ENCODE results near the gene SETD4. TPM values are rescaled to one million over a fixed set of nuclear protein-coding genes. Genes with fewer than 3 reads are reported as not detected.

SETD4 gene
- total and polyA plus RNA-seq, 2 of the 13 experiments (the other 11 are each of a cell fraction or from before 2014, with no cell fraction given), result 7.1 to 14.4 TPM

DNA sequence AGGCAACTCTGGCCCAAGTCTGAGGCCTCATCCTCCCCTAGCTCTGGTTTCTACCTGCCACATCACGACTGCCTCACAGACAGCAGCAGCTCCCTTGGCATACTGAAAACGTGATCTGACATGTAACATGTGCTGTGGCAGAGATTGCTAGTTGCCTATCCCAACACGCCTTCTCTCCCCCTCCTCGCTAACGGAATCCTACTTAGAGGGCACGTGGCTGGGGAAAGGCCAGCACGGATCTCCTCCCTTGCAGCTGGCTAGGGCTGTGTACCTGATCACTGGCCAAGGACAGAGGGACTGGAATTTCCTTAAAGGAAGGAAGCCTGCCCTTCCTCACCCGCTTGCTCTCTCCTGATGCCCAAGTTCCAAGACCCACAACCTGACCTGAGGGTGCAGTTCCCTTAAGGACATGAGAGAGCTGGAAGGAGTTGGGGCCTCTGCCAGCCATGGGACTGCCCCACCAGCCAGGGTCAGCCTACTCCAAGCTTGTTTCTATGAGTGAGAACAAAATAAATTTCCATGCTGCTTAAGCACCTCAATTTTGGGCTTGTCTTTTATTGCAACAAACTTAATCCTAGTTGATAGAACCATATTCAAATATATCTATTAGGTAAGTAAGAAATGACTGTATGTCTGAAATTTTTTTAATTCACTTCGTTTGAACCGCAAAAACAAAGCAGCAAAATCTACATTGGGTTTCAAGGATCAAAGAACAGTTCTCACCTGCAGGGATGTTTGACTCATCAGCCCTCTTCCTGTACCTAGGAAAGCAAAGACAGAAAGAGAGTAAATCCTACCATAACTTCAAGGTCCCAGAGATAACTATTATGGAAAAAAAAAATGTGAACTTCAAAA is 7.2 kb downstream of the SETD4 start (continued):
- TF ChIP-seq, protein P1, sequence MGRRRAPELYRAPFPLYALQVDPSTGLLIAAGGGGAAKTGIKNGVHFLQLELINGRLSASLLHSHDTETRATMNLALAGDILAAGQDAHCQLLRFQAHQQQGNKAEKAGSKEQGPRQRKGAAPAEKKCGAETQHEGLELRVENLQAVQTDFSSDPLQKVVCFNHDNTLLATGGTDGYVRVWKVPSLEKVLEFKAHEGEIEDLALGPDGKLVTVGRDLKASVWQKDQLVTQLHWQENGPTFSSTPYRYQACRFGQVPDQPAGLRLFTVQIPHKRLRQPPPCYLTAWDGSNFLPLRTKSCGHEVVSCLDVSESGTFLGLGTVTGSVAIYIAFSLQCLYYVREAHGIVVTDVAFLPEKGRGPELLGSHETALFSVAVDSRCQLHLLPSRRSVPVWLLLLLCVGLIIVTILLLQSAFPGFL (CRISPR knock-in tag; IDR thresholded peaks at IDR 0.05), result no peak
- TF ChIP-seq TOE1 (CRISPR knock-in tag; IDR thresholded peaks at IDR 0.05), result no peak

- whole genome bisulfite sequencing (ENCODE audit: low lambda C conversion rate), result 94% methylated on average over 7 of the region's 7 CpGs
- FAIRE-seq, result no peak
- Histone ChIP-seq H4K20me1 (ENCODE audit: insufficient read depth, low read length) (no peaks in the 10 kb centered on the region), H3K9ac (ENCODE audit: insufficient read depth, low read depth, low read length) (no peak overlapping the region), H3K27ac (ENCODE audit: extremely low read length, insufficient read depth, low read length) (no peak overlapping the region), H3K4me2 (ENCODE audit: low read depth, low read length) (no peak overlapping the region), H2AFZ (ENCODE audit: low read length) (no peak overlapping the region), H3K4me3 (replicated peaks in 1 of 3; ENCODE audit: insufficient read depth in 1 of 3, low read depth in 2 of 3, low read length in 3 of 3) (no peak overlapping the region), H3K4me1 (ENCODE audit: insufficient read depth, low read length) (0 out of 2 replicates have a peak, but pooled peaks cover under 1% of the 10 kb centered on the region), H3K36me3 (replicated peaks in 1 of 2; ENCODE audit: control insufficient read depth in 1 of 2, insufficient read depth in 2 of 2, low read length in 2 of 2) (peaks cover 28 to 73% of the 10 kb centered on the region in 2 experiments), H3K27me3 (ENCODE audit: control insufficient read depth in 1 of 2, insufficient read depth in 2 of 2, low read length in 2 of 2) (no peaks in the 10 kb centered on the region; a peak in 1 of 5 replicates), H3K9me3 (ENCODE audit: low read length) (no peaks in the 10 kb centered on the region), H3K79me2 (ENCODE audit: insufficient read depth, low read length) (no peaks in the 10 kb centered on the region)
- in situ Hi-C loops (cut with HindIII; ENCODE audit: extremely low pct_ligation_motif_present, low pct_unique_long_range_greater_than_20kb), result no loop called here
- CTCF ChIA-PET (ENCODE audit: low intra/inter-chr PET ratio, low total read pairs), result no interaction called here
- ATAC-seq, result no peak
- POLR2A ChIA-PET, result no interaction called here
- DNase-seq (ENCODE audit: low spot score), result no peak
- intact Hi-C loops (cut with micrococcal nuclease; ENCODE audit: unreplicated experiment), result no loop called here
- TF ChIP-seq MAFK (conservative IDR thresholded peaks at IDR 0.05 in 1 of 2, IDR thresholded peaks at IDR 0.05 in 1 of 2; ENCODE audit: low read length in 2 of 2) (0 out of 4 replicates have a peak, but pooled peaks of 1 of the 2 experiments have one; percentile 1), NR2F6 (IDR thresholded peaks at IDR 0.05) (no peak), NR2F6 (CRISPR knock-in tag; IDR thresholded peaks at IDR 0.05) (no peak)
- no TSS peak for BruUV-seq (replicated peaks)
These were observed 12.0 kb downstream of the SETD4 start for GRCh38 chr21:36048357-36048756.

Measured in HepG2 (cell line).